GM23338 (cell line): ENCODE results near the gene ADGRV1. TPM values are rescaled to one million over a fixed set of nuclear protein-coding genes. Genes with fewer than 3 reads are reported as not detected.

ENCODE experiments used
- ATAC-seq: fragments of 200-7000 bp; cut with Tn5 transposase; 3 replicates; pipeline ENCODE4 v1.9.1; 2020
- DNase-seq: peaks from one replicate; pipeline ENCODE4 v3.0.0-alpha.2; 2015; ENCODE audit warnings: low spot score
- H2AFZ ChIP-seq: fragments of 200-600 bp; sonication (generic); 2 replicates; pipeline ENCODE4 v1.8.0; 2016; ENCODE audit warnings: antibody characterized with exemption, mild to moderate bottlenecking, moderate library complexity
- H3F3A ChIP-seq: fragments of 200-600 bp; sonication (generic); replicated peaks from 2 replicates; pipeline ENCODE4 v1.8.0; 2017; ENCODE audit warnings: antibody characterized with exemption, mixed run types, low read depth
- H3K27ac ChIP-seq: fragments of 200-600 bp; sonication (generic); 2 replicates; pipeline ENCODE4 v1.6.1; 2016; ENCODE audit warnings: low read depth
- H3K27me3 ChIP-seq: fragments of 200-600 bp; sonication (generic); 2 replicates; pipeline ENCODE4 v1.8.0; 2016; ENCODE audit warnings: mild to moderate bottlenecking, mixed run types, moderate library complexity; ENCODE audit not compliant: insufficient read depth
- H3K36me3 ChIP-seq: fragments of 200-600 bp; sonication (generic); 2 replicates; pipeline ENCODE4 v1.8.0; 2016; ENCODE audit warnings: mild to moderate bottlenecking; ENCODE audit not compliant: insufficient read depth
- H3K4me1 ChIP-seq: fragments of 200-600 bp; sonication (generic); 2 replicates; pipeline ENCODE4 v1.8.0; 2016; ENCODE audit warnings: mild to moderate bottlenecking, moderate library complexity; ENCODE audit not compliant: insufficient read depth
- H3K4me2 ChIP-seq: fragments of 200-600 bp; sonication (generic); 2 replicates; pipeline ENCODE4 v1.7.1; 2017; ENCODE audit warnings: mixed run types
- H3K4me3 ChIP-seq: fragments of 200-600 bp; sonication (generic); 2 replicates; pipeline ENCODE4 v1.6.1; 2016; ENCODE audit warnings: mixed run types
- H3K79me2 ChIP-seq: fragments of 200-600 bp; sonication (generic); replicated peaks from 2 replicates; pipeline ENCODE4 v1.8.0; 2017; ENCODE audit warnings: mild to moderate bottlenecking; ENCODE audit not compliant: insufficient read depth
- H3K9me2 ChIP-seq: fragments of 200-600 bp; sonication (generic); 2 replicates; pipeline ENCODE4 v1.8.0; 2017; ENCODE audit not compliant: insufficient read depth
- H4K20me1 ChIP-seq: fragments of 200-600 bp; sonication (generic); replicated peaks from 2 replicates; pipeline ENCODE4 v1.8.0; 2017; ENCODE audit warnings: mild to moderate bottlenecking; ENCODE audit not compliant: insufficient read depth
- H3K27ac Mint-ChIP-seq: 2 replicates; pipeline ENCODE4 v1.8.0; 2020; ENCODE audit warnings: inconsistent platforms, mild to moderate bottlenecking, moderate library complexity, mixed read lengths
- H3K27me3 Mint-ChIP-seq: 3 replicates; pipeline ENCODE4 v1.8.0; 2022; ENCODE audit warnings: low read depth, mild to moderate bottlenecking, moderate library complexity, mixed read lengths, inconsistent platforms; ENCODE audit not compliant: insufficient read depth, poor library complexity
- H3K36me3 Mint-ChIP-seq: 3 replicates; pipeline ENCODE4 v1.8.0; 2021; ENCODE audit warnings: low read depth, mild to moderate bottlenecking, inconsistent platforms, moderate library complexity, mixed read lengths
- H3K4me1 Mint-ChIP-seq: 3 replicates; pipeline ENCODE4 v1.8.0; 2020; ENCODE audit warnings: mild to moderate bottlenecking, inconsistent platforms, mixed read lengths
- H3K4me3 Mint-ChIP-seq: 3 replicates; pipeline ENCODE4 v1.8.0; 2021; ENCODE audit warnings: moderate library complexity, mild to moderate bottlenecking, inconsistent platforms, mixed read lengths
- H3K9me3 Mint-ChIP-seq: 3 replicates; pipeline ENCODE4 v1.8.0; 2020; ENCODE audit warnings: moderate library complexity, mild to moderate bottlenecking, inconsistent platforms, mixed read lengths
- CREB1 ChIP-seq: fragments of 250-450 bp; sonication (Bioruptor Pico); IDR thresholded peaks from 2 replicates; pipeline ENCODE4 v1.5.0; 2020; ENCODE audit warnings: low read depth, mild to moderate bottlenecking, moderate library complexity
- CTCF ChIP-seq, 2 experiments: fragments of 200-600 bp in 1 of 2; sonication (generic) in 1 of 2; conservative IDR thresholded peaks; 2 replicates each; pipeline versions ENCODE4 v1.5.1 to v1.6.1; 2016 to 2017; ENCODE audit warnings: antibody characterized with exemption in 2 of 2, low read depth in 2 of 2, mild to moderate bottlenecking in 2 of 2, moderate library complexity in 1 of 2
- ETS1 ChIP-seq: IDR thresholded peaks from 2 replicates; pipeline ENCODE4 v1.6.1; 2016; ENCODE audit warnings: antibody characterized with exemption
- EZH2 ChIP-seq: fragments of 200-600 bp; sonication (generic); IDR thresholded peaks from one replicate; pipeline ENCODE4 v1.8.0; 2017; ENCODE audit warnings: antibody characterized with exemption, mild to moderate bottlenecking, low read depth; ENCODE audit not compliant: unreplicated experiment
- EZH2phosphoT487 ChIP-seq: fragments of 200-600 bp; sonication (generic); IDR thresholded peaks from one replicate; pipeline ENCODE4 v1.8.1; 2018; ENCODE audit warnings: antibody characterized with exemption; ENCODE audit not compliant: unreplicated experiment
- JUNB ChIP-seq: IDR thresholded peaks from one replicate; pipeline ENCODE4 v1.6.1; 2016; ENCODE audit warnings: antibody characterized with exemption; ENCODE audit not compliant: unreplicated experiment
- NANOG ChIP-seq: IDR thresholded peaks from 2 replicates; pipeline ENCODE4 v1.6.1; 2016; ENCODE audit warnings: antibody characterized with exemption, borderline replicate concordance
- POLR2AphosphoS5 ChIP-seq: IDR thresholded peaks from 2 replicates; pipeline ENCODE4 v1.6.1; 2016; ENCODE audit warnings: antibody characterized with exemption, low read depth
- REST ChIP-seq: IDR thresholded peaks from one replicate; pipeline ENCODE4 v1.6.1; 2018; ENCODE audit warnings: antibody characterized with exemption; ENCODE audit not compliant: unreplicated experiment
- STAT1 ChIP-seq: IDR thresholded peaks from one replicate; pipeline ENCODE4 v1.6.1; 2016; ENCODE audit warnings: antibody characterized with exemption; ENCODE audit not compliant: unreplicated experiment
- ZNF114 ChIP-seq: fragments of 250-450 bp; sonication (Bioruptor Pico); IDR thresholded peaks from 2 replicates; pipeline ENCODE4 v1.5.0; 2020; ENCODE audit warnings: mild to moderate bottlenecking, moderate library complexity
- ZNF331 ChIP-seq: fragments of 250-450 bp; sonication (Bioruptor Pico); IDR thresholded peaks from 2 replicates; pipeline ENCODE4 v1.5.0; 2020; ENCODE audit warnings: low read depth, mild to moderate bottlenecking, moderate library complexity
- ZNF462 ChIP-seq: fragments of 250-450 bp; sonication (Bioruptor Pico); IDR thresholded peaks from 2 replicates; pipeline ENCODE4 v1.5.0; 2020; ENCODE audit warnings: mild to moderate bottlenecking, moderate library complexity
- polyA plus RNA-seq: library from polyadenylated mRNA; unstranded; fragments of >200 nt; fragmentation: Nextera tagmentation; extraction: Ambion mirVana; gene quantifications from 2 replicates; pipeline ENCODE4 v1.2.1, GENCODE V29; 2016
- total RNA-seq: library from RNA; depleted of rRNA; stranded (reverse); fragments of >200 nt; shearing (Covaris generic); gene quantifications from 2 replicates; pipeline ENCODE4 v1.2.3, GENCODE V29; 2014

Gene ADGRV1
- total and polyA plus RNA-seq, 2 experiments from 2014 or later = 46.1 to 149 TPM

GRCh38 chr5:91121347-91121993, 562.9 kb downstream of the ADGRV1 start:
- Histone ChIP-seq H3K4me2 (no peak overlapping the region), H3K27ac (no peak overlapping the region; the same call in 1 of the 2 replicates), H2AFZ (no peak overlapping the region), H3K9me2 (no peaks in the 10 kb centered on the region), H4K20me1 (0 out of 2 replicates have a peak, but pooled peaks cover 5% of the 10 kb centered on the region), H3K27me3 (no peaks in the 10 kb centered on the region), H3K79me2 (no peaks in the 10 kb centered on the region), H3F3A (no peaks in the 10 kb centered on the region), H3K4me1 (no peaks in the 10 kb centered on the region), H3K36me3 (no peaks in the 10 kb centered on the region), H3K4me3 (no peak overlapping the region)
- ATAC-seq = no peak
- TF ChIP-seq EZH2 (no peak), REST (no peak), ZNF462 (CRISPR knock-in tag) (no peak), ZNF331 (CRISPR knock-in tag) (no peak), ZNF114 (CRISPR knock-in tag) (no peak), NANOG (no peak), ETS1 (no peak), STAT1 (no peak), EZH2phosphoT487 (no peak), JUNB (no peak), CTCF (conservative IDR thresholded peaks at IDR 0.05; ENCODE audit: low read depth in 2 of 2) (no peak), POLR2AphosphoS5 (no peak), CREB1 (CRISPR knock-in tag) (no peak)
- H3K36me3 Mint-ChIP-seq = no peaks in the 10 kb centered on the region
- H3K9me3 Mint-ChIP-seq = no peaks in the 10 kb centered on the region
- no peaks in the 10 kb centered on the region for H3K27me3 Mint-ChIP-seq
- H3K4me1 Mint-ChIP-seq = peaks cover 4% of the 10 kb centered on the region; the same call in 2 of the 3 replicates
- H3K27ac Mint-ChIP-seq = no peak overlapping the region
- DNase-seq = no peak
- H3K4me3 Mint-ChIP-seq = no peak overlapping the region
